Glutamatergic neuron (in vitro differentiated cells): ENCODE results near the gene TPRG1. TPM values are rescaled to one million over a fixed set of nuclear protein-coding genes. Genes with fewer than 3 reads are reported as not detected.

ENCODE experiments used
- DNase-seq: peaks from one replicate; pipeline ENCODE4 v3.0.0; 2022
- H3K27ac Mint-ChIP-seq: one replicate; pipeline ENCODE4 v1.8.0; 2020; ENCODE audit warnings: mild to moderate bottlenecking, mixed read lengths, inconsistent platforms; ENCODE audit not compliant: unreplicated experiment
- H3K27me3 Mint-ChIP-seq: one replicate; pipeline ENCODE4 v1.8.0; 2020; ENCODE audit warnings: mild to moderate bottlenecking, moderate library complexity, mixed read lengths, inconsistent platforms; ENCODE audit not compliant: unreplicated experiment
- H3K36me3 Mint-ChIP-seq: one replicate; pipeline ENCODE4 v1.8.0; 2020; ENCODE audit warnings: mild to moderate bottlenecking, mixed read lengths, inconsistent platforms; ENCODE audit not compliant: unreplicated experiment
- H3K4me1 Mint-ChIP-seq: one replicate; pipeline ENCODE4 v1.8.0; 2020; ENCODE audit warnings: mild to moderate bottlenecking, low read depth, mixed read lengths, inconsistent platforms; ENCODE audit not compliant: unreplicated experiment
- H3K4me3 Mint-ChIP-seq: one replicate; pipeline ENCODE4 v1.8.0; 2020; ENCODE audit warnings: mild to moderate bottlenecking, mixed read lengths, inconsistent platforms; ENCODE audit not compliant: unreplicated experiment
- H3K9me3 Mint-ChIP-seq: one replicate; pipeline ENCODE4 v1.8.0; 2020; ENCODE audit warnings: mild to moderate bottlenecking, moderate library complexity, mixed read lengths, inconsistent platforms; ENCODE audit not compliant: unreplicated experiment
- CTCF ChIP-seq: fragments of 200-600 bp; sonication (generic); IDR thresholded peaks from one replicate; pipeline ENCODE4 v1.5.0; 2021; ENCODE audit not compliant: partially characterized antibody, unreplicated experiment
- total RNA-seq: library from RNA; stranded (reverse); fragmentation: NEBNext Ultra II Directional; extraction: Animal tissue kit (Norgen Biotek cat#: 25700); gene quantifications from one replicate; pipeline ENCODE4 v1.2.1, GENCODE V29; 2021; ENCODE audit not compliant: unreplicated experiment

TPRG1 gene
- total RNA-seq, 1 donor from 2014 or later, result 1.3 TPM

GRCh38 chr3:189249987-189250386 is 78.2 kb downstream of the TPRG1 start:
- Mint-ChIP-seq H3K9me3 (peaks cover 6% of the 10 kb centered on the region), H3K27ac (no peak overlapping the region), H3K27me3 (no peaks in the 10 kb centered on the region), H3K4me3 (no peak overlapping the region), H3K36me3 (no peaks in the 10 kb centered on the region), H3K4me1 (peaks cover 13% of the 10 kb centered on the region)
- no peak for DNase-seq
- TF ChIP-seq CTCF, result no peak

GRCh38 chr3:189258261-189258660 is 86.5 kb downstream of the TPRG1 start:
- no peak overlapping the region for H3K4me3 Mint-ChIP-seq
- no peak for TF ChIP-seq CTCF
- H3K36me3 Mint-ChIP-seq, result no peaks in the 10 kb centered on the region
- H3K4me1 Mint-ChIP-seq, result no peaks in the 10 kb centered on the region
- H3K9me3 Mint-ChIP-seq, result peaks cover 9% of the 10 kb centered on the region
- no peaks in the 10 kb centered on the region for H3K27me3 Mint-ChIP-seq
- H3K27ac Mint-ChIP-seq, result no peak overlapping the region
- DNase-seq, result no peak

- Mint-ChIP-seq H3K4me1 (no peaks in the 10 kb centered on the region), H3K36me3 (no peaks in the 10 kb centered on the region), H3K9me3 (peaks cover 4% of the 10 kb centered on the region), H3K4me3 (no peak overlapping the region), H3K27me3 (no peaks in the 10 kb centered on the region), H3K27ac (no peak overlapping the region)
- no peak for DNase-seq
- TF ChIP-seq CTCF, result no peak
Observed at GRCh38 chr3:189260556-189261493, 89.1 kb downstream of the TPRG1 start.

- no peaks in the 10 kb centered on the region for H3K36me3 Mint-ChIP-seq
- H3K4me1 Mint-ChIP-seq, result no peaks in the 10 kb centered on the region
- peaks cover 1% of the 10 kb centered on the region for H3K9me3 Mint-ChIP-seq
- TF ChIP-seq CTCF, result no peak
- no peak for DNase-seq
- H3K27me3 Mint-ChIP-seq, result no peaks in the 10 kb centered on the region
- H3K27ac Mint-ChIP-seq, result no peak overlapping the region
- H3K4me3 Mint-ChIP-seq, result no peak overlapping the region
Observed at GRCh38 chr3:189262746-189263145, 91.0 kb downstream of the TPRG1 start.

- H3K27me3 Mint-ChIP-seq, result no peaks in the 10 kb centered on the region
- no peaks in the 10 kb centered on the region for H3K36me3 Mint-ChIP-seq
- DNase-seq, result no peak
- no peak for TF ChIP-seq CTCF
- no peak overlapping the region for H3K4me3 Mint-ChIP-seq
- no peak overlapping the region for H3K27ac Mint-ChIP-seq
- no peaks in the 10 kb centered on the region for H3K4me1 Mint-ChIP-seq
- H3K9me3 Mint-ChIP-seq, result no peaks in the 10 kb centered on the region
Observed at GRCh38 chr3:189267981-189268613, 96.3 kb downstream of the TPRG1 start.
